Transverse colon (tissue), 4 donors: ENCODE data around the gene MBD3L4. TPM values are rescaled to one million over a fixed set of nuclear protein-coding genes. Genes with fewer than 3 reads are reported as not detected.

Source experiments
- DNase-seq: peaks from one replicate; pipeline ENCODE4 v3.0.0-alpha.2; 2019
- H3K27ac ChIP-seq, 4 donors: fragments of 200-600 bp; sonication (generic); 2 replicates each; pipeline ENCODE4 v1.5.1; 2016 to 2018; ENCODE audit warnings: inconsistent platforms in 4 of 4
- H3K27me3 ChIP-seq: fragments of 200-600 bp; sonication (generic); 2 replicates; pipeline ENCODE4 v1.5.1; 2017; ENCODE audit warnings: inconsistent platforms
- H3K36me3 ChIP-seq, 4 donors: fragments of 200-600 bp; sonication (generic); 2 replicates each; pipeline ENCODE4 v1.5.1; 2017 to 2019; ENCODE audit warnings: inconsistent platforms in 4 of 4
- H3K4me1 ChIP-seq, 4 donors: fragments of 200-600 bp; sonication (generic); 2 replicates each; pipeline ENCODE4 v1.5.1; 2017 to 2020; ENCODE audit warnings: inconsistent platforms in 4 of 4
- H3K4me3 ChIP-seq, 4 donors: fragments of 200-600 bp; sonication (generic); 1 replicate in 1 of 4; 2 replicates in 3 of 4; pipeline versions ENCODE4 v1.5.1 to v1.6.1; 2017 to 2019; ENCODE audit warnings: inconsistent platforms in 4 of 4
- H3K9me3 ChIP-seq, 2 donors: fragments of 200-600 bp; sonication (generic); 2 replicates each; pipeline ENCODE4 v1.5.1; 2017 to 2019; ENCODE audit warnings: inconsistent platforms in 2 of 2
- EP300 ChIP-seq: sonication (generic); formaldehyde crosslinking; IDR thresholded peaks from one replicate; pipeline ENCODE4 v1.6.1; 2017; ENCODE audit warnings: antibody characterized with exemption, low read depth
- POLR2A ChIP-seq: fragments of 450-650 bp; IDR thresholded peaks from one replicate; pipeline ENCODE4 v1.6.1; 2016; ENCODE audit warnings: antibody characterized with exemption, mild to moderate bottlenecking, moderate library complexity
- POLR2AphosphoS5 ChIP-seq, 3 donors: sonication (generic); formaldehyde crosslinking; IDR thresholded peaks; one replicate each; pipeline ENCODE4 v1.6.1; 2016; ENCODE audit warnings: antibody characterized with exemption in 3 of 3
- WGBS, 2 donors: methylation state at CpG; one replicate each; pipeline ENCODE4 v1.1.5; 2018; ENCODE audit warnings: low coverage in 1 of 2; 5-methylcytosine and 5-hydroxymethylcytosine counted together
- in situ Hi-C, 4 donors: fragments of 200-750 bp; cut with MboI; loops; one replicate each; pipeline versions ENCODE4 v1.15.0 to v1.15.1; 2017; ENCODE audit warnings: low sequenced_read_pairs in 3 of 4, low pct_ligation_motif_present in 1 of 4, low pct_unique_long_range_greater_than_20kb in 1 of 4
- intact Hi-C: fragments of 100-400 bp; cut with DNase I; formaldehyde crosslinking; loops from one replicate; pipeline ENCODE4 v1.15.1; 2023; ENCODE audit warnings: low total_unique reads
- total RNA-seq, 4 donors: library from RNA; depleted of rRNA; stranded (reverse); fragments of >200 nt; gene quantifications; one replicate each; pipeline ENCODE4 v1.1.0, GENCODE V29; 2016
- TF ChIP-seq, protein P1 (sequence below), 5 experiments: fragments of 200-600 bp in 3 of 5; fragments of 450-650 bp in 2 of 5; sonication (generic) in 3 of 5; IDR thresholded peaks; 1 replicate in 2 of 5; 2 replicates in 3 of 5; pipeline ENCODE4 v1.5.1; 2016 to 2017; ENCODE audit warnings: antibody characterized with exemption in 5 of 5, inconsistent platforms in 3 of 5, mild to moderate bottlenecking in 2 of 5, moderate library complexity in 1 of 5

The MBD3L4 gene
- total RNA-seq, 4 donors from 2014 or later = not detected

DNA sequence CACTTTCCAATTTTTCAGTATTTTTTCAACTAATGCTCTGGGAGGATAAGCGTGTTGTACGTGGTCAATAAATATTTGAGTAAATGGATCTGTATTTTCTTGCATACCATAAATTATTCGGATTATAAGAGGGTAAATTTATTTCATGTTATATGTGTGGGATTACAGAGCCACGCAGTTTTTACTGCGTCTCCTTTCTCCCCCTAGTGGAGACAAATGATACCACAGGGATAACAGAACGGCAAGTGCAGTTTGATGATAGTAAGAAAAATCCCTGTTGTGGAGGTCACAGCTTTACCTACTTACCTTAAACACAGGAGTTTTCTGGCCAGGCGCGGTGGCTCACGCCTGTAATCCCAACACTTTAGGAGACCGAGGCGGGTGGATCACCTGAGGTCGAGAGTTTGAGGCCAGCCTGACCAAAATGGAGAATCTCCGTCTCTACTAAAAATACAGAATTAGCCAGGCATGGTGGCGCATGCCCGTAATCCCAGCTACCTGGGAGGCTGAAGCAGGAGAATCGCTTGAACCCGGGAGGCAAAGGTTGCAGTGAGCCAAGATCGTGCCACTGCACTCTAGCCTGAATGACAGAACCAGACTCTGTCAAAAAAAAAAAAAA is 35.6 kb downstream of the MBD3L4 start:
- DNase-seq = no peak
- TF ChIP-seq POLR2AphosphoS5 (IDR thresholded peaks at IDR 0.05) = no peak
- TF ChIP-seq, protein P1, sequence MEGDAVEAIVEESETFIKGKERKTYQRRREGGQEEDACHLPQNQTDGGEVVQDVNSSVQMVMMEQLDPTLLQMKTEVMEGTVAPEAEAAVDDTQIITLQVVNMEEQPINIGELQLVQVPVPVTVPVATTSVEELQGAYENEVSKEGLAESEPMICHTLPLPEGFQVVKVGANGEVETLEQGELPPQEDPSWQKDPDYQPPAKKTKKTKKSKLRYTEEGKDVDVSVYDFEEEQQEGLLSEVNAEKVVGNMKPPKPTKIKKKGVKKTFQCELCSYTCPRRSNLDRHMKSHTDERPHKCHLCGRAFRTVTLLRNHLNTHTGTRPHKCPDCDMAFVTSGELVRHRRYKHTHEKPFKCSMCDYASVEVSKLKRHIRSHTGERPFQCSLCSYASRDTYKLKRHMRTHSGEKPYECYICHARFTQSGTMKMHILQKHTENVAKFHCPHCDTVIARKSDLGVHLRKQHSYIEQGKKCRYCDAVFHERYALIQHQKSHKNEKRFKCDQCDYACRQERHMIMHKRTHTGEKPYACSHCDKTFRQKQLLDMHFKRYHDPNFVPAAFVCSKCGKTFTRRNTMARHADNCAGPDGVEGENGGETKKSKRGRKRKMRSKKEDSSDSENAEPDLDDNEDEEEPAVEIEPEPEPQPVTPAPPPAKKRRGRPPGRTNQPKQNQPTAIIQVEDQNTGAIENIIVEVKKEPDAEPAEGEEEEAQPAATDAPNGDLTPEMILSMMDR (IDR thresholded peaks at IDR 0.05) = no peak
- TF ChIP-seq EP300 = no peak
- no peak for TF ChIP-seq POLR2A
- in situ Hi-C loops (no loop called here), intact Hi-C loops (no loop called here)
- H3K36me3 ChIP-seq = no peaks in the 10 kb centered on the region
- no peak overlapping the region for H3K27ac ChIP-seq
- H3K9me3 ChIP-seq = no peaks in the 10 kb centered on the region
- H3K4me3 ChIP-seq = no peak overlapping the region
- 88 to 89% methylated on average over 6 to 18 of the region's 18 CpGs for WGBS, 2 donors
- no peaks in the 10 kb centered on the region for H3K4me1 ChIP-seq
- peaks cover 7% of the 10 kb centered on the region for H3K27me3 ChIP-seq

DNA sequence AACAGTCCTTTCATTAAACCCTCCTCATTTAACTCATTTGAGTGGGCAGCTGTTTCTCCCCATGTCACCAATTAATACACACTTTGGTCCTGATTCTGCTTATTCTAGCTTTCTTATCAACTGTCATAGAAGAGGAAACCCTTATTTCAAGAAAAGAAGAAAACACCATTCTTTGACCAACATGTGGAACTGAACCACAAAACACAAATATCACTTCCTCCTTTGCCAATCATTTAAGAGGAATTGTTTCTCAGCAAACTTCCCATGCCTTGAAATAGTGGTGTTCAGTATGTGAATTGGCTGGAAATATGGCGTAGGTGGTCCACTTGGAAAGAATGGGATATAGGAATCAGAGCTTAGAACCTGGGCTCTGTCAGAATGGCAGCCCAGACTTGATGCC is 39.2 kb downstream of the MBD3L4 start:
- no peak for TF ChIP-seq EP300
- no peak for TF ChIP-seq POLR2AphosphoS5 (IDR thresholded peaks at IDR 0.05)
- no peak for TF ChIP-seq POLR2A
- TF ChIP-seq, protein P1 (IDR thresholded peaks at IDR 0.05) = no peak
- Histone ChIP-seq H3K4me3 (no peak overlapping the region), H3K27me3 (peaks cover 7% of the 10 kb centered on the region), H3K27ac (no peak overlapping the region), H3K4me1 (no peaks in the 10 kb centered on the region), H3K9me3 (no peaks in the 10 kb centered on the region), H3K36me3 (no peaks in the 10 kb centered on the region)
- DNase-seq = no peak
- in situ Hi-C loops (no loop called here), intact Hi-C loops (no loop called here)
- WGBS, 2 donors = 77% methylated on average over 1 of the region's 1 CpG; no CpG with 5 or more reads in 1 of the 2 donors

DNA sequence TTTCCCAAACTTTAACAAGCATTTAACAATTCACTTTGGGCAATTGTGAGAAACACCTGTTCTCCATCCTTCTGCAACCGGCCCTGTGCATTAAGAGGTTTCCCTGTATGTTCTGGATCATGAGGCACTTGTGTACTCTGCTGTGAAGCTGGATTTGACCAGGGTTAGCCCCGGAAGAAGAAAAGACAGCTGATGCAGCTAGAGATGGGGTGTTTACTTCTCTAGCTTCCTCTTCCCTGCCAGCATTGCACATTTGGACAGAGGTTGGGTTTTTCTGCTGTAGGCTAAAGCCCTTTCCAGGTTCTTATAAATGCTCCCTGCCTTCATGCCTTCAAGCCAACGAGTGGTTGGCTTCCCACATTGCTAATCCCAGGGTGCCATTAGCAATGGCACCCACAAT is 39.6 kb downstream of the MBD3L4 start:
- in situ Hi-C loops (no loop called here), intact Hi-C loops (no loop called here)
- 43 to 55% methylated on average over 1 to 3 of the region's 3 CpGs for WGBS, 2 donors
- no peak overlapping the region for H3K27ac ChIP-seq
- H3K9me3 ChIP-seq = no peaks in the 10 kb centered on the region
- DNase-seq = no peak
- TF ChIP-seq, protein P1 (IDR thresholded peaks at IDR 0.05) = no peak
- TF ChIP-seq POLR2A (no peak), POLR2AphosphoS5 (IDR thresholded peaks at IDR 0.05) (no peak), EP300 (no peak)
- H3K4me1 ChIP-seq = no peaks in the 10 kb centered on the region
- peaks cover 7% of the 10 kb centered on the region for H3K27me3 ChIP-seq
- no peaks in the 10 kb centered on the region for H3K36me3 ChIP-seq
- no peak overlapping the region for H3K4me3 ChIP-seq

DNA sequence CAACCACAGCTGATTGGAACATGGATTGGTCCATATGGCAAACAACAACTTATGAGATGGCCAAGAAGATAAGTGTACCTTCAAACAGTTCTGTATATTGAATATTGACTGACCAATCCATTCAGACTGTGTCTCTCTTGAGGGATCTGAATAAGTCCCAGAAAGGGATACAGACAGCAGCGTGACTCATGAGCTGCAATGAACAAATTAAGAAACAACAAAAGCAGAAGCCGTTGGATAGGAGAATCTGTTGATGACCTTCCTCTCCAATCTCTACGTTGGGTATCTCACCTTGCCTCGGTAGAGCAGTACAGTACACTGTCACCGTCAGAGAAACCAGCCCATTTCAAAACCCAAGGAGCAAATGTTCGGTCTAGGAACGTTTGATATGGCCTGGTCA is 40.0 kb downstream of the MBD3L4 start:
- Histone ChIP-seq H3K4me1 (no peaks in the 10 kb centered on the region), H3K27ac (no peak overlapping the region), H3K4me3 (no peak overlapping the region), H3K27me3 (peaks cover 7% of the 10 kb centered on the region), H3K36me3 (no peaks in the 10 kb centered on the region), H3K9me3 (no peaks in the 10 kb centered on the region)
- intact Hi-C loops = no loop called here
- no peak for DNase-seq
- WGBS, 2 donors = 86 to 95% methylated on average over 6 to 7 of the region's 7 CpGs
- in situ Hi-C loops = no loop called here
- TF ChIP-seq, protein P1 (IDR thresholded peaks at IDR 0.05) = no peak
- no peak for TF ChIP-seq POLR2A
- TF ChIP-seq EP300 = no peak
- no peak for TF ChIP-seq POLR2AphosphoS5 (IDR thresholded peaks at IDR 0.05)
